Transverse colon (tissue), 4 donors: ENCODE results near the gene CLIC4. TPM values are rescaled to one million over a fixed set of nuclear protein-coding genes. Genes with fewer than 3 reads are reported as not detected.

ENCODE experiments used
- DNase-seq: peaks from one replicate; pipeline ENCODE4 v3.0.0-alpha.2; 2019
- H3K27ac ChIP-seq, 4 donors: fragments of 200-600 bp; sonication (generic); 2 replicates each; pipeline ENCODE4 v1.5.1; 2016 to 2018; ENCODE audit warnings: inconsistent platforms in 4 of 4
- H3K27me3 ChIP-seq: fragments of 200-600 bp; sonication (generic); 2 replicates; pipeline ENCODE4 v1.5.1; 2017; ENCODE audit warnings: inconsistent platforms
- H3K36me3 ChIP-seq, 4 donors: fragments of 200-600 bp; sonication (generic); 2 replicates each; pipeline ENCODE4 v1.5.1; 2017 to 2019; ENCODE audit warnings: inconsistent platforms in 4 of 4
- H3K4me1 ChIP-seq, 4 donors: fragments of 200-600 bp; sonication (generic); 2 replicates each; pipeline ENCODE4 v1.5.1; 2017 to 2020; ENCODE audit warnings: inconsistent platforms in 4 of 4
- H3K4me3 ChIP-seq, 4 donors: fragments of 200-600 bp; sonication (generic); 1 replicate in 1 of 4; 2 replicates in 3 of 4; pipeline versions ENCODE4 v1.5.1 to v1.6.1; 2017 to 2019; ENCODE audit warnings: inconsistent platforms in 4 of 4
- H3K9me3 ChIP-seq, 2 donors: fragments of 200-600 bp; sonication (generic); 2 replicates each; pipeline ENCODE4 v1.5.1; 2017 to 2019; ENCODE audit warnings: inconsistent platforms in 2 of 2
- EP300 ChIP-seq: sonication (generic); formaldehyde crosslinking; IDR thresholded peaks from one replicate; pipeline ENCODE4 v1.6.1; 2017; ENCODE audit warnings: antibody characterized with exemption, low read depth
- POLR2A ChIP-seq: fragments of 450-650 bp; IDR thresholded peaks from one replicate; pipeline ENCODE4 v1.6.1; 2016; ENCODE audit warnings: antibody characterized with exemption, mild to moderate bottlenecking, moderate library complexity
- POLR2AphosphoS5 ChIP-seq, 3 donors: sonication (generic); formaldehyde crosslinking; IDR thresholded peaks; one replicate each; pipeline ENCODE4 v1.6.1; 2016; ENCODE audit warnings: antibody characterized with exemption in 3 of 3
- WGBS, 2 donors: methylation state at CpG; one replicate each; pipeline ENCODE4 v1.1.5; 2018; ENCODE audit warnings: low coverage in 1 of 2; 5-methylcytosine and 5-hydroxymethylcytosine counted together
- in situ Hi-C, 4 donors: fragments of 200-750 bp; cut with MboI; loops; one replicate each; pipeline versions ENCODE4 v1.15.0 to v1.15.1; 2017; ENCODE audit warnings: low sequenced_read_pairs in 3 of 4, low pct_ligation_motif_present in 1 of 4, low pct_unique_long_range_greater_than_20kb in 1 of 4
- intact Hi-C: fragments of 100-400 bp; cut with DNase I; formaldehyde crosslinking; loops from one replicate; pipeline ENCODE4 v1.15.1; 2023; ENCODE audit warnings: low total_unique reads
- total RNA-seq, 4 donors: library from RNA; depleted of rRNA; stranded (reverse); fragments of >200 nt; gene quantifications; one replicate each; pipeline ENCODE4 v1.1.0, GENCODE V29; 2016
- TF ChIP-seq, protein P1 (sequence below), 5 experiments: fragments of 200-600 bp in 3 of 5; fragments of 450-650 bp in 2 of 5; sonication (generic) in 3 of 5; IDR thresholded peaks; 1 replicate in 2 of 5; 2 replicates in 3 of 5; pipeline ENCODE4 v1.5.1; 2016 to 2017; ENCODE audit warnings: antibody characterized with exemption in 5 of 5, inconsistent platforms in 3 of 5, mild to moderate bottlenecking in 2 of 5, moderate library complexity in 1 of 5

The CLIC4 gene
- total RNA-seq, 4 donors from 2014 or later, result 52.4 to 107 (median 65.0) TPM

DNA sequence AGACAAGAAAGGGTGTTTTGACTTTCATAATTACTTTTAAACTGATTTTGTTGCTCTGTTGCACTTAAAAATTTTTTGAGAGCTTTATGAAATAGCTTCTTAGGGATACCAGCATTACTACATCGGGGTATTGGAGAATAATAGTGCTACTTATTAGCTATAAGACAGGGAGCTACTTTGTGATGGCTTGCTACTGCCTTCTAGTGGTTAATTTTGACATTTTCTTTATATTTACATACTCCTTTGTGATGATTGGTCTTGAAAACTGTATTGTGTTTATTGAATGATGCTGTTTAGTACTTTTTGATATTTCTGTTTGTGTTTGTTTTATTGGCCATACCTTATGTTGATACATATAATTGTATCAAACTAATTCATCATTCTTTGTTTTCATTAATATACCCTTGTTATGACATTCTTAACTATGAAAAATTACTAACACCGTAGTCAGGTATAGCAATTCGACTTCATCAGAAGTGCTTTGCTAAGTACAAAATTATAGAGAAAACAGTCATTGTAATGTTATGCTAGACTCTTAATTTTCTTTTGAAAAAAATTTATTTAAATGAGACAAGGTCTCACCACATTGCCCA, 85.5 kb downstream of the CLIC4 start:
- intact Hi-C loops (no loop called here), in situ Hi-C loops (no loop called here)
- DNase-seq, result no peak
- Histone ChIP-seq H3K36me3 (no peaks in the 10 kb centered on the region), H3K4me1 (peaks cover 0 to 53% (median 9%) of the 10 kb centered on the region in 4 donors), H3K9me3 (no peaks in the 10 kb centered on the region), H3K27ac (no peak overlapping the region), H3K27me3 (no peaks in the 10 kb centered on the region), H3K4me3 (no peak overlapping the region)
- WGBS, 2 donors, result 57 to 64% methylated on average over 3 of the region's 3 CpGs
- TF ChIP-seq, protein P1, sequence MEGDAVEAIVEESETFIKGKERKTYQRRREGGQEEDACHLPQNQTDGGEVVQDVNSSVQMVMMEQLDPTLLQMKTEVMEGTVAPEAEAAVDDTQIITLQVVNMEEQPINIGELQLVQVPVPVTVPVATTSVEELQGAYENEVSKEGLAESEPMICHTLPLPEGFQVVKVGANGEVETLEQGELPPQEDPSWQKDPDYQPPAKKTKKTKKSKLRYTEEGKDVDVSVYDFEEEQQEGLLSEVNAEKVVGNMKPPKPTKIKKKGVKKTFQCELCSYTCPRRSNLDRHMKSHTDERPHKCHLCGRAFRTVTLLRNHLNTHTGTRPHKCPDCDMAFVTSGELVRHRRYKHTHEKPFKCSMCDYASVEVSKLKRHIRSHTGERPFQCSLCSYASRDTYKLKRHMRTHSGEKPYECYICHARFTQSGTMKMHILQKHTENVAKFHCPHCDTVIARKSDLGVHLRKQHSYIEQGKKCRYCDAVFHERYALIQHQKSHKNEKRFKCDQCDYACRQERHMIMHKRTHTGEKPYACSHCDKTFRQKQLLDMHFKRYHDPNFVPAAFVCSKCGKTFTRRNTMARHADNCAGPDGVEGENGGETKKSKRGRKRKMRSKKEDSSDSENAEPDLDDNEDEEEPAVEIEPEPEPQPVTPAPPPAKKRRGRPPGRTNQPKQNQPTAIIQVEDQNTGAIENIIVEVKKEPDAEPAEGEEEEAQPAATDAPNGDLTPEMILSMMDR (IDR thresholded peaks at IDR 0.05), result peak; percentile 69 to 77 (median 71)
- TF ChIP-seq POLR2A, result no peak

DNA sequence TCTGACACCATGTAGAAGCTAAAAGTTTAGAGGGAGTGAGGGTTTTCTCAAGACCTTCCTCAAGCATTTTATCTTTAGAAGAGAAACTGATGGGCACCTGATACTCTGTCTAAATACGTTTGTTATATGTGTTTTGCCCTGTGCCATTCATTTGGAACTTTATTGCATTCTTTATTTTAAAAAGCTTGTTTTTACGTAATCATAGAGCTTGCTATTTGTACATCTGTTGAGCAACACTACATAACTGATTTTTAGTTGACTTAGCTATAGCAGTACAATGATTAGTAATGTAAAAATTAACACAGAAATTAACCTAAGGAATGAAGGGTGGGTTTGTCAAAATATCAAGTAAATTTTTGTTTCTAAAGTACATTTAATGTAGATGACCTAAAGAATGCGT, 96.3 kb downstream of the CLIC4 start:
- H3K27me3 ChIP-seq, result no peaks in the 10 kb centered on the region
- in situ Hi-C loops (loop anchor here in 2 of 4 donors (10.0 kb wide), 1 partner anchor 193 kb away; no protein-coding TSS in a partner anchor), intact Hi-C loops (no loop called here)
- no peak overlapping the region for H3K27ac ChIP-seq
- TF ChIP-seq EP300, result no peak
- TF ChIP-seq, protein P1 (IDR thresholded peaks at IDR 0.05), result no peak
- TF ChIP-seq POLR2A, result no peak
- TF ChIP-seq POLR2AphosphoS5 (IDR thresholded peaks at IDR 0.05), result no peak
- no peaks in the 10 kb centered on the region for H3K9me3 ChIP-seq
- no peaks in the 10 kb centered on the region for H3K4me1 ChIP-seq
- DNase-seq, result no peak
- no peak overlapping the region for H3K4me3 ChIP-seq
- 84 to 85% methylated on average over 3 of the region's 3 CpGs for WGBS, 2 donors
- no peaks in the 10 kb centered on the region for H3K36me3 ChIP-seq

GRCh38 chr1:24846671-24847070, 101.4 kb downstream of the CLIC4 start:
- WGBS, 2 donors, result 90 to 93% methylated on average over 4 of the region's 4 CpGs
- in situ Hi-C loops, result loop anchor here in 2 of 4 donors (5.0 to 10.0 kb wide), 3 partner anchors 188 to 361 kb away; no protein-coding TSS in a partner anchor
- no peaks in the 10 kb centered on the region for H3K9me3 ChIP-seq
- DNase-seq, result no peak
- no peaks in the 10 kb centered on the region for H3K36me3 ChIP-seq
- H3K4me1 ChIP-seq, result peaks cover 0 to 18% (median 9%) of the 10 kb centered on the region in 4 donors
- no peaks in the 10 kb centered on the region for H3K27me3 ChIP-seq
- intact Hi-C loops, result loop anchor here (5.0 kb wide), 1 partner anchor 361 kb away; no protein-coding TSS in a partner anchor
- H3K4me3 ChIP-seq, result no peak overlapping the region
- no peak overlapping the region for H3K27ac ChIP-seq
- TF ChIP-seq POLR2A, result no peak
- TF ChIP-seq EP300, result no peak
- TF ChIP-seq, protein P1 (IDR thresholded peaks at IDR 0.05), result no peak
- no peak for TF ChIP-seq POLR2AphosphoS5 (IDR thresholded peaks at IDR 0.05)

DNA sequence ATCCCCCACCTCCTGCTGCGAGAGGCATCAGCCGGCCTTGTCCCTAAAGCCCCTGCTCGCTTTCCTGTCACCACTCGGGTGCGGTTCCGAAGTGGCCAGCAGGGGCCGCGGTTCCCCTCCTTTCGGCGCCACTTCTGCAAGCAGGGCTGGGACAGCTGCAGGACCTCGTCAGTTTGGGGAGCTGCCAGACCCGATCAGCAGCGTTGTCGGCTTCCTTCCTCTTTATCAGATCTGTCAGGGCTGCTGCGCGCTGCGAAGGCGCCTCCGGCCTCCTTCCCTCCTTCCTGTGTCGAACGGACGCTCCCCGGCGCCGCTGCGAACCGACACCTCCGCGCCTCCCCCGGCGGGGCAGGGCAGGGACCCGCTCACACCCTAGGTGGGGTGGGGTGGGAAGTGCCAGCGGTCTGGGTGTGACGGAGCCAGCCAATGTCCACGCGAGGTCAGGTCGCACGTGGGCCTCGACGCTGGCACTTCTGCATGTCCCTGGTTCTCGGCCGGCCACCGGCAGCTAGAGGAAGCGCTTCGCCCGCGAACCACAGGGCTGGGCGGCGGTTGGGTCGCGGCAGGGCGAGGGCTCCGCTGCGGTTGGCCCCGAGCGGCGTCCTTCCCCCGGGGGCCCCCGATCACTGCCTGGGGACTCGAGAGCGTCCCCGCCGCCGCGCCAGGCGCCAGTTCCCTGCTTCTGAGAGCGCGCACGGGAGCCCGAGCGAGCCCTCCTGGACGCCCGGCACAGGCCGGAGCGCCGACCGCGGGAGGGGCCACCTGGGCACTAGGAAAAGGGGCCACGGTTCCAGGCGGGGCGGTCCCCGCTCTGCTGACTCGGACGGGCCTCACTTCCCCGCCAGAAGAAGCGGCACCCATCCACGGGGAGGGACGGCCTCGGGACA, 103.0 kb downstream of the CLIC4 start:
- H3K27ac ChIP-seq, result peak overlapping the region; percentile 68 to 84 (median 72)
- intact Hi-C loops, result loop anchor here (5.0 kb wide), 1 partner anchor 359 kb away; no protein-coding TSS in a partner anchor
- DNase-seq, result peak; percentile 95
- TF ChIP-seq EP300 (no peak), POLR2A (peak; percentile 47), POLR2AphosphoS5 (IDR thresholded peaks at IDR 0.05) (peak; percentile 41 to 54 (median 52))
- TF ChIP-seq, protein P1 (IDR thresholded peaks at IDR 0.05), result peak; percentile 93 to 98 (median 96)
- peak overlapping the region; percentile 31 to 58 (median 46) for H3K4me3 ChIP-seq
- in situ Hi-C loops, result loop anchor here in 2 of 4 donors (5.0 to 10.0 kb wide), 3 partner anchors 187 to 359 kb away; no protein-coding TSS in a partner anchor
- no peaks in the 10 kb centered on the region for H3K27me3 ChIP-seq
- 2% methylated on average over 24 of the region's 89 CpGs; no CpG with 5 or more reads in 1 of the 2 donors for WGBS, 2 donors
- peaks cover 0 to 18% (median 9%) of the 10 kb centered on the region in 4 donors for H3K4me1 ChIP-seq
- no peaks in the 10 kb centered on the region for H3K9me3 ChIP-seq
- H3K36me3 ChIP-seq, result no peaks in the 10 kb centered on the region
